ENCODE measurements around the gene METTL15.
"Not testable (repeated sequence)": the region's sequence is repeated elsewhere in the genome, so short reads cannot be mapped to it uniquely, and the experiment has no call there.

The METTL15 gene

DNA sequence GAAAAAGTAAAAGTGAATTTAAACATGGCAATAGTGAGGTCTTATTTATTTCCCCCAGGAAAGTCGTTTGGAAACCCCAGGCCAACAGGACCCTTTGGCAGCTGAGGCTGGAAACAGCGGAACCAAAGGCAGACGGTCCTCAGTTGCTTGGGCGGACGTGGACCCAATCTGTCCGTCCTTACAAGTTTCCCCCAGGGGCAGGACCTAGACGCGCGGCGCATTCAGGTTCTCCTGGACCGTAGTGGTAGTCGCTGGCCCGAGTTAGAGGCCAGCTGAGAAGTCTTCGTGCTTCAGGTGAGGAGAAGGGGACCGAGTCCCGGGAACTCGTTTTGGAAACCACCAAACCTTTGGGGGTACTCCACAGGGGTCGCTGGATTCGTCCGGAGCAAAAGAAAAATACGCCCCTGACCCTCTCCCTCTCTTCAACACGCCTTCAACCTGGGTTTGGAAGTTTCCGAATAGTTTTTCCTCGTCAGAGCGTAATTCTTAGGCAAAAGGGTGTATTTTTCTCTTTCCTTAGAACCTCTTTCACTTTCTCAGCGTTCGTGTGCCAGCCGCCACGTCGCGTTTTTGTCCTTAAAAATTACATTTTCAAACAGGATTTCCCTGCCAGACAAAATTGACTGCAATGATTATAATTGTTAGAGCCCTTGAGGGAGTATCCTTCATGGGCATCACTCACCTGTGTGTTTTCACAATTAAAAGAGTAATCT lies 2.1 kb downstream of the METTL15 start:
- DNase-seq (ENCODE audit: low read depth) = peak; percentile 53

DNA sequence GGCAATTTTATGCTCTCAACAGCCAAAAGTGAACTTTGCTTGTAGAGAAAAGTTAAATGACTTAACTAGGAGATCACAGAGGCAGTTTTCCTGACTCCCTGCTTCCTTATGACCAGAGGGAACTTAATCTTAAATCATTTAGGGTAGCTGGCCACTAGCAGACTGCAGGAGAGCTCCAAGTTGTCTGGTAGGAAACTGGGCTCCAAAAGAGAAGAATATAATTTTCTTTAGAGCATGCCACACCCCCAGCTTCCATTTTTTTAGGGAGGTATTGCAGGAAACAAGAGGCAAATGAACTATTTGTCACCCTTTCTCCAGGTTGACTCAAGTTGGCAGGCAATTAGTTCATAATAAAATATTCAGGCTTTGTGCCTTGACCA lies 2.6 kb downstream of the METTL15 start:
- no peak for DNase-seq (ENCODE audit: low read depth)

DNA sequence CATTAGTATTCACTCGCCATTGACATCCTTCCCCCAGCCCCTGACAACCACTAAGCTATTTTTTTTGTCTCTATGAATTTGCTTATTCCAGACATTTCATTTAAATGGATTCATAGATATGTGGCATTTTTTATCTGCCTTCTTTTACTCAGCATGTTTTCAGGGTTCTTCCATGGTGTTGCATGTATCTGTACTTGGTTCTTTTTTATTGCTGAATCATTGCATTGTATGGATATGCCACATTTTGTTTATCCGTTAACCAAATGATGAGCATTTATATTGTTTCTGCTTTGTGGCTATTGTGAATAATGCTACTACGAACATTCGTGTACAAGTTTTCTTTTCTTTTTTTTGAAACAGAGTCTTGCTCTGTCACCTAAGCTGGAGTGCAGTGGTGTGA lies 5.9 kb downstream of the METTL15 start:
- no peak for DNase-seq (ENCODE audit: low read depth)

DNA sequence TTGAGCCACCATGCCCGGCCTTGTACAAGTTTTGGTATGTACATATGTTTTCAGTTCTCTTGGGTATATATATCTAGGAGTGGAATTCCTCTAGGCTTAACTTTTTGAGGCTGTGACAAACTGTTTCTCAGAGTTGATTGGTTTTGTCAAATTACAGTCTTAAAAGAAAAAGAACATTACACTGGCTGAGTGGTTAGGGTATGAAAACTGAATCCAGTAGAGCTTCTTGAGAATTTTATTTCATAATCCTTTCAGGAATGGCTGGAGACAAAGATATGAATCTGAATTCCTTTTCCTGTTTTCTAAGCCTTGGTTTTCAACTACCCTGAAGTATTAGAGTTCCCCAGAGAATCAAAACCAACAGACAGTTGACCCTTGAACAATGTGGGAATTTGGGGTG lies 6.5 kb downstream of the METTL15 start:
- no peak for DNase-seq (ENCODE audit: low read depth)

DNA sequence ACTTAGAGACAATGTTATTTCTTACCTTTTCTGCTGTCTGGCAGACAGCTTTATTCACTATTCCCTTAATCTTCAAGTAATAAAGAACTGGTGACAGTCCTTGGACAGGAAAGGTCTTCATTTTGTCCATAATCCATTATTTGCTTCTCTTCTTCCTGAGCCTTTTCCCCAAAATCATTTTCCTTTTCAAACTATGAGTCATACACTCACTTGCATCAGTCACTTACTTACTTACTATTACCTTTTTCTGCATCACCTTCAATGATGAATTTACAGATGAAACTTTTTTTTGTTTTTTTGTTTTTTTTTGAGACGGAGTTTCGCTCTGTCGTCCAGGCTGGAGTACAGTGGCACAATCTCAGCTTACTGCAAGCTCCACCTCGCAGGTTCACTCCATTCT lies 9.5 kb downstream of the METTL15 start:
- no peak for DNase-seq (ENCODE audit: low read depth)

DNA sequence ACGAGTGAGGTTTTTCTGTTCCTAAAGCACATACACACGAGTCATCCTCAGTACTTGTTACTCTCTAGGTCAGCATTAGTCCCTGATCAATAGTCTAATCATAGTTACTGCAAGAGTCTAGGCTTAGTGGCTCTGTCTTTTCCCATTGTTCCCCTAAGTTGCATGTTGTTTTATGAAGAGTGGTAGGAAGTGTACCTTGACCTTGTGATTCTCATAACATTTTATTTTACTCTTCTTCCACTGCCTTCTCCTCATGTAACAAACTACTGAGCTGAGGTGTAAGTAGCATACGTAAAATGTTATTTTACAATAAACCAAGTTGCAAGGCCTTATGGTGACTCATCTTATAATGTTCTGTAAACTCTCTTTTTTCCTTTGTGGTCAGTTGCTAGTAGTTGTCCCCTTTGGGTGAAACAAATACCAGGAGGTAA lies 15.0 kb downstream of the METTL15 start:
- no peak for DNase-seq (ENCODE audit: low read depth)

DNA sequence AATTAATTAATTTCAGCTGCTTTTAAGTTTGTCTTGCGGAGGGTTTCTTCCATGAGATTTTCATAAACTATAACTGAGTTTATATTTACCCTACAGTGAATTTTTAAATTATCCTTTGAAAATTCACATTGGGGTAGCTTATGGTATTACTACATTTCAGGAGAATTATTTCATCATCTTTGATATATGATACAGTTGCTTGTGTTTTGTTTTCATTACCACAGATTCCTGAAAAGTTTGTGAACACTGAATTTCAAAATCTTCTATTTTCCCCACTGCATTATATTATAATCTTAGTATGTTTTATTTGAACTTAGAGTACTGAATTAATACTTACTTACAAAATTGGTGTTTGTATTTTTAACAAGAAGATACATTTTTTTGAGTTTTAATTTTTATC lies 24.4 kb downstream of the METTL15 start:
- DNase-seq (ENCODE audit: low read depth) = no peak

DNA sequence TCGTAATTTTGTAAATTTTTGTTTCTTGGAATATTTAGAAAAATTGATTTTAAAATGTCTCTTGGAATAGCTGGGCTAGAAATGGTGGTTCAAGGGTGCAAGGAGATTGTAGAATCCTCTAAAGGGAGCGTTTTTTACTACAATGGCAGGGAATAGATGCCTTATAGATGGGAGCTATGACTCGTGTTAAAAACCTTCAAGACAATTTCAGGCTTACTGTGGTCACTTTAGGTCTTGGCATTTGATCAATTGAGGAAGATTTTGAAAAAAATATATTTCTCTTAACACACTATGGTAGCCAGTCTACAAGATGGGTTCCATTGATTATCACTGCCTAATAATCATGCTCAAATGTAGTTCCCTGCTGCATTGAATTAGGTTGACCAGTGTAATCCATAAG lies 25.0 kb downstream of the METTL15 start:
- DNase-seq (ENCODE audit: low read depth) = no peak

DNA sequence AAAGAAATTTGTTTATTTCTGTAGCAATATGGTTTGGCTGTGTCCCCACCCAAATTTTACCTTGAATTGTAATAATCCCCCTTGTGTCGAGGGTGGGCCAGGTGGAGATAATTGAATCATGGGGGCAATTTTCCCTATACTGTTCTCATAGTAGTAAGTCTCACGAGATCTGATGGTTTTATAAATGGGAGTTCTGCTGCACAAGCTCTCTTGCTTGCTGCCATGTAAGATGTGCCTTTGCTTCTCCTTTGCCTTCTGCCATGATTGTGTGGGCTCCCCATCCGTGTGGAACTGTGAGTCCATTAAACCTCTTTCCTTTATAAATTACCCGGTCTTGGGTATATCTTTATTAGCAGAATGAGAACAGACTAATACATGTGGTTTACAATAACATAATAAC lies 28.0 kb downstream of the METTL15 start:
- DNase-seq (ENCODE audit: low read depth) = not testable (repeated sequence)

DNA sequence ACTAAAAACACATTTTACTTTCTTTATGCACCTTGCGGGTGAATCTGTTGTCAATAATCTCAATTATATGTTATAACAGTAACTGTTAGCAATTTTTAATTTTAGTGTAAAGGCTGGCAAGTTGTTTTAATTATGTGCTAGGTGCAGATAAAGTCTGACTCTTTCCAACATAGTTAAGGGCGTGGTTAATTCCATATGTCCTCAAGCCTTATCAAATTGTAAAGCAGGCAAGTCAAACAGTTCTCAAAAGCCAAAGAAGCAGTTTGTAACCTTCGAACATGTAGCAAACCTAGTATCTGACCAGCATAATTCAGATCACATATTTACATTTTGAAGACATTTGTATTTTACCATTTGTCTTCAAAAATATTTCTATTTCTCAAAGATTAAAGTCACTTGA lies 29.2 kb downstream of the METTL15 start:
- DNase-seq (ENCODE audit: low read depth) = no peak

DNA sequence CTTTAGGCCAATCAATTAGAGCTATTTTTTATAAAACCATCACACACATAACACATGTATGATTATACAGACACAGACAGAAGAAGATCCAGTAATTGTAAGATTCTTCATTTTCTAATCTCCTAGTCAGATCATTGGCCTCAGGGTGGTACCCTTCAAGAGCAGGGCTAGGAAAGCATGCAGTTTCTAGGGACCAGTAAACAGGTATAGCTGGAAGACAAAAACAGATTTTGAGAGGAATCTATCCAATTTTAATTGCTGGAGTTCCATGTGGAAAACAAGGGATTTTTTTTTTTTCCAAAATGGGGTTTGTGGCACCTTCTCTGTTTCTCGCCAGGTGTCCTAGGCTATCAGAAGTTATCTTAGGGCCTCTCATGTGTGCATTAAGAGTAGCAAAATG lies 29.6 kb downstream of the METTL15 start:
- no peak for DNase-seq (ENCODE audit: low read depth)

DNA sequence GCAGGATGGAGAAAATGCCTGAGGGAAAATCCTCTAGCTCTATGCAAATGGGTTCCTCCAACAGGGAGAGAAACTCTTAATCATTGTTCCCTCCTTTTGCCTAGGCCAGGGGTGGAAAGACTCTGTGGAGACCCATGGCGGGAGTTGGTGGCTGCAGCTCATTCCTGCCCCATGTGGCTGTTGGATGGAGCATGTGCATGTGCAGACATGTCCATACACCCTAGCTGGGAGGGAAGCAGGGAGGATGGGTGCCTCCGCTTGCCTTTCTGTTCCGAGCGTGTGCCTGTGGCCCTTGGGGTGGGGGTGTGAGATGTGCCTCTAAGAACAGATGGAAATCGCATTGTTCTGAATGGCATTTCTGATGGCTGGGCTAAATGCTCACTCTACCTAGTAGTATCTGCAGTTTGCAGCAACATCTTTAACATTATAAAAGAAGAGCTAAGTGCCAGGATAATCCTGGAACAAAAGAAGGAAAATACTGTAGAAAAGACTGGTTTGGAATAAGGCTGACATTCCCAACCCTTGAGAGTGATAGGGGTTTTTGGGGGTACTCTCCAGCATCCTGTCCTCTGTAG lies 31.7 kb downstream of the METTL15 start:
- no peak for DNase-seq (ENCODE audit: low read depth)

DNA sequence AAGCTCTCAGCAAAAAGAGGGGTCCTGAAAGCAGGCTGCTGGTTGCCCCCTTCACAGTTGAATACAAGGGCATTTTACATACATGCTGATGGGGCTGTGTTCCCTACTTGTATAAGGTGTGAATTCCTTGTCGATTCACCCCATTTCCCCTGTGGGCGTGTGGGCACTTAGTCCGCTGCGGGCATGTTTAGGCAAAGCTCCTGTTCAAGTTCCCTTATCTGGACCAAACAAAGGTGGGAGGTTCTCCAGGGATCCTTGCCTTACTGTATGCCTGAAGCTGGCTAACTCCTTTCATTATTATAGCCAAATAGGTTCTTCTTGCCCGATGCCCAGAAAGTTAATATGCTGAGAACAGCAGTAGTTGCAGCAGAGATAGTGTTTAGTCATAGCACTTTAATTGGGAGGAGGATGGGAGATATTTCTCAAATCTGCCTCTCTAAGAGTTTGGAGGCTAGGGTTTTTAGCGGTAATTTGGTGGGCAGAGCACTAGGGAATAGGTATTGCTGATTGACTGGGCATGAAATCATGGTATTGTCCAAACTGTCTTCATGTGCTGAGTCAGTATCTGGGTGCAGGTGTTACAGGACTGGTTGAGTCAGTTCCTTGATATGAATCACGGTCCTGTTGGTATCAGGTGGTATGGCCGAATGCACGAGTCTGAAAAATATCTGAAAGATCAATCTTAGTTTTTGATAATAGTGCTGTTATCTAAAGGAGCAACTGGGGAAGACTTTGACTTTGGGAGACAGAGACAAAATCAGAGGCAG lies 32.7 kb downstream of the METTL15 start:
- DNase-seq (ENCODE audit: low read depth) = no peak

DNA sequence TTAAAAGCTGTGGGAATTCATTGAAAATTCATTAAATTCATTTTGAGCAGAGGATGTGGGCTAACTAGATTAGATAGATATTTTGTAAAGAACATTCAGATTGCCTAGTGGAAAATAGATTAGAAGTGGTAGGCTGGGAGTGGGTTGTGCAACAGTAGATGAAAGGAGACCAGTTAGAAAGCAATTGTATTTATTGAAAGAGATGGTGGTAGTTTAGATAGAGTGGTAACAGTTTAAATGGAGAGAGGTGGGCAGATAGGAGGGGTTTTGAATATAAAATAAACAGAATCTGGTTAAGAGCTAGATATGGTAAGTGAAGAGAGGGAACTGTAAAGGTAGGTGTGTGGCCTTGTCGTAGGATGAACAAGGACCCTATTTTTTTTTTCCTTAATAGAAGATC lies 34.5 kb downstream of the METTL15 start:
- DNase-seq (ENCODE audit: low read depth) = no peak

DNA sequence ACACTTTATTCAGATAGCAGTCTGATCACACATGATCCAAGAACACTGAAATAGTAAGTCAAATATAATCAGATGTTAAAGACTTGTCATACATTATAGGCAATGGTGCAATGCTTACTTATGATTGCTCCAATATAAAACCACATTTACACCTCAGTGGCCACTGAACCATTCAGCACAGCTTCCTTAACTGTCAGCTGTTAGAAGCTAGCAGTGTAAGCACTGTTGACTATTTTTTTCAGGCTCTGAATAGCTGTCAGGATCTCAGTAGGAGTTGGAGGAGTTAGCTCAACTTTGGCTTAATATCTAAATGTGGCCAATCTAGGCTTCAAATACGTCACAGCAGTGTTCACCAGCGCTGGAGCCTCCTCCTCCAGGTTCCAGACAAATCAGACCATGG lies 36.6 kb downstream of the METTL15 start:
- no peak for DNase-seq (ENCODE audit: low read depth)

DNA sequence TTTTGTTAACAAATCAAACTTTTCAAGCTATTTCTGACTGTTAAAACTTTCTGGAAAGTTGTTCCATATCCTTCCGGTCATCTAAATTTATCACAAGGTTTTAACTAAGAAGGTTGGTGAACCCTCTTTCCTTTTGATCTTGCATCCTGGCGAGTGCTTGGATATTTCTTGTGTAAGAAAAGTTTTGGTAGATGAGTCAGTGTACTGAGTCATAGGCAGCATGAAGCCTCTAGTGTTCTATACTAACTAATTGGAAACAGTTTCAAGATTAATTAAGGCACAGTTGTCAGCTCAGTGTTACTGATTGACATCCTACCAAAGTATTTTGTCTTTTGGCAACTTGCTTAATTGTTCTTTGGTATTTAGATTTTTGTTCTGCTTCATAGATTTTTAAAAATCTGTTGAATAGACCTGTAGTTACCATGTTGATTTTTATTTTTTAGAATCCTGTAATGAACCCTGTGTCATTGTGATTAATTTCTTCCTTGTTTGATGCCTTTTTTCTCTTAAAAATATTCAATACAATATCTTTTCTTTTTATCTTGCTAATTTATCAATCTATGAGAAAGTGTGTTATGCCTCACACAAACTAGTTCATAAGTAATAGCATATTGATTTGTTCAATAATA lies 38.0 kb downstream of the METTL15 start:
- peak; percentile 67 for DNase-seq (ENCODE audit: low read depth)

DNA sequence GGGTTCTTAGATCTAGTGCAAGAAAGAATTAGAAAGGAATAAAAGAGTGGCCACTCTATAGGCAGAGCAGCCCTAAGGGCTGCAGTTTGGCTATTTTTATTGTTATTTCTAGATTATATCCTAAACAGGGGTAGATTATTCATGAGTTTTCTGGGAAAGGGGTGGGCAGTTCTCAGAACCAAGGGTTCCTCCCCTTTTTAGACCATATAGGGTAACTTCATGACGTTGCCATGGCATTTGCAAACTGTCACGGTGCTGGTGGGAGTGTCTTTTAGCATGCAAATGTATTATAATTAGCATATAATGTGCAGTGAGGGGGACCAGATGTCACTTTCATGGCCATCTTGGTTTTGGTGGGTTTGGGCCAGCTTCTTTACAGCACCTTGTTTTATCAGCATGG lies 44.6 kb downstream of the METTL15 start:
- no peak for DNase-seq (ENCODE audit: low read depth)

DNA sequence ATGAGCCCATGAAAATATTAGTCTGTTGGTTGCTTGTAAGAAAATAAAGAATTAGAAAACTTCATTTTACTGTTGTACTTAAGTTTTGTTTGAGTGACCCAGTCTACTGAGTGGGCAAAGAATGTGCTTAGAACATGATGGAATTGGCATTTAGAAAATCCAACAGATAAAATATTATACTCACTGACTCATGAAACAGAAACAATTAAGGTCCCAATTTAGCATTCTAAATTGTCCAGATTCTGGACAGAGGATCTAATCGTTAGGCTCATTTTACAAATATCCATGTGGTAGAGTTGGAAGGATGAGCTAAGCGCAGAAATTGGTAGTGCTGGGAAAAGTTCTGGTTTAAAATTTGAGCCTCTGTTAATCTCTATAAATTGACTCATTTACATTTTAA lies 45.4 kb downstream of the METTL15 start:
- DNase-seq (ENCODE audit: low read depth) = no peak

DNA sequence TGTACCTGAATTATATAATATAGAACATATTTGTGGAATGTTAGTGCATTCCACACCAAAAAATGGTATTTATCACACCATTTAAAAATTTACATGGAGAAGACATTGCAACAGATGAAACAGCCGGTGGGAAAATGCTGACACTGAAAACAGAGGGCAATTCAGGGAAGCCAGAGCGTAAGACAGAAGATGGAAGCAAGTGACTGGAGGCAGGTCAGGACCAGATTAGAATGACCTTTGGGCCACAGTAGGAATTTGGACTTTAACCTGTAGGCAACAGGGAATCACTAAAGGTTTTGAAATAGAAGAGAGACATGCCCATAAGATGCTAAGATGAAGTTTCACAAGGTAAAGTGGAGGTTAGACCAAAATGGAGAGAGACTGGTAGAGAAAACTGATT lies 60.5 kb downstream of the METTL15 start:
- no peak for DNase-seq (ENCODE audit: low read depth)

DNA sequence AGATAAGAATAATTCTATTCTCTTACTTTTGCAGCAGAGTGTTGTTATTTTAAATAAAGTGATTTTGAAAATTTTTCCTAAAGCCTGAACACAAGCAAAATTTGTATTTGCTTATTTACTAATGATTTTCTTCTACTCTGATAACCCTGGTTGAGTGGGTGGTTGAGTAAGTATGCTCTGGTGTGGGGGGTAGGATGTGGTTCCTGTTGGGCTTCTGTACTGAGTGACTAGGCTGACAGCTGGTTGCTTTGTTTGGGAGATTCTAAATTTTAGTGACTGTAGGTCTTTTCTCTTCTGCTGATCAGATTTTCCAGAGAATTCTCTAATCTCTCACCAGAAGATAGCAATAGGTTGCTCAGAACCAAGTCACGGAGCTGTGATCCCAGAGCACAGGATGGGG lies 61.6 kb downstream of the METTL15 start:
- DNase-seq (ENCODE audit: low read depth) = no peak

DNA sequence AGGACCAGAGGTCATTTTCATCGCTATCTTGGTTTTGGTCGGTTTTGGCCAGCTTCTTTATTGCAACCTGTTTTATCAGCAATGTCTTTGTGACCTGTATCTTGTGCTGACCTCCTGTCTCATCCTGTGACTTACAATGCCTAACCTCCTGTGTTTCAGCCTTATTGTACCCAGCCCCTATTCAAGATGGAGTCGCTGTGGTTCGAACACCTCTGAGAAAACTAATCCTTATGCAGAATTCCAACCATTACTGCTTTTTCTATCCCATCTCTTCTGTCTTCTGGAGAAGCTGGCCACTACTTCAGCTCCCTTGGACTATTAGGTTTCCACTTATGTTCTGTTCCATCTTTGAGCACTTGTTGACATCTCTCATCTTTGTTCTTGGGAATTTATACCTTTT lies 62.6 kb downstream of the METTL15 start:
- DNase-seq (ENCODE audit: low read depth) = no peak

DNA sequence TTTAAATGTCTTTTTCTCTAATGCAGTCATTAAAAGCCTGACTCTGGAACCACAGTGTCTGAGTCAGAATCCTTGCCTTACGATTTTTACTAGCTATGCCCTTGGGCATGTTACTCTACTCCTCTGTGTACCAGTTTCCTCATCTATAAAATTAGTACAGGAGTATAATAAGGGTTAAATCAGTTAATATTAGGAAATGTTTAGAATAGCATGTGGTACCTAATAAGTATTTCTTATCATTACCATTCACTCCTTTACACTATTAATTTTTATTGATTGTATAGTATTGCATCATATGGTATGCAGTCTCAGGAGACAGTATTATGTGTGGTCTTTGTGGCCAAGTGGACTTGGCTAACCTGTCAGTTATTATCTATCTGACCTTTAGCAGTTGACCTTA lies 68.2 kb downstream of the METTL15 start:
- no peak for DNase-seq (ENCODE audit: low read depth)

DNA sequence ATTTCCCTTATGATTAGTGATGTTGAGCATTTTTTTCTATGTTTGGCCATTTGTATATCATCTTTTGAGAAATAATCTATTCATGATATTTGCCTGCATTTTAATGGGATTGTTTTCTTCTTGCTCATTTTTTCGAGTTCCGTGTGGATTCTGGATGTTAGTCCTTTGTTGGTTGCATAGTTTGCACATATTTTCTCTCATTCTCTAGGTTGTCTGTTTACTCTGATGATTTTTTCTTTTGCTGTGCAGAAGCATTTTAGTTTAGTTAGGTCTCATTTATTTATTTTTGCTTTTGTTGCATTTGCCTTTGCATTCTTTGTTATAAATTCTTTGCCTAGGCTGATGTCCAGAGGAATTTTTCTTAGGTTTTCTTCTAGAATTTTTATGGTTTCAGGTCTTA lies 87.3 kb downstream of the METTL15 start:
- no peak for DNase-seq (ENCODE audit: low read depth)
